ENCODE results near the gene OR11H7. TPM values are rescaled to one million over a fixed set of nuclear protein-coding genes. Genes with fewer than 3 reads are reported as not detected.
"Not testable (repeated sequence)": the region's sequence is repeated elsewhere in the genome, so short reads cannot be mapped to it uniquely, and the experiment has no call there.

Gene OR11H7
- total RNA-seq, 4 donors from 2014 or later, result 0.50 TPM; not detected in 3

DNA sequence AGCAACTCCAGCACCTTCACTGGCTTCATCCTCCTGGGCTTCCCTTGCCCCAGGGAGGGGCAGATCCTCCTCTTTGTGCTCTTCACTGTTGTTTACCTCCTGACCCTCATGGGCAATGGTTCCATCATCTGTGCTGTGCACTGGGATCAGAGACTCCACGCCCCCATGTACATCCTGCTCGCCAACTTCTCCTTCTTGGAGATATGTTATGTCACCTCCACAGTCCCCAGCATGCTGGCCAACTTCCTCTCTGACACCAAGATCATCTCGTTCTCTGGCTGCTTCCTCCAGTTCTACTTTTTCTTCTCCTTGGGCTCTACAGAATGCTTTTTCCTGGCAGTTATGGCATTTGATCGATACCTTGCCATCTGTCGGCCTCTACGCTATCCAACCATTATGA is 31.3 kb upstream of the OR11H7 start:
- H3K36me3 ChIP-seq, result no peaks in the 10 kb centered on the region
- H3K27ac ChIP-seq, result no peak overlapping the region
- ATAC-seq, result no peak
- no peaks in the 10 kb centered on the region for H3K4me1 ChIP-seq
- no peaks in the 10 kb centered on the region for H3K9me3 ChIP-seq
- TF ChIP-seq EP300 (IDR thresholded peaks at IDR 0.05), result no peak
- TF ChIP-seq, protein P1, sequence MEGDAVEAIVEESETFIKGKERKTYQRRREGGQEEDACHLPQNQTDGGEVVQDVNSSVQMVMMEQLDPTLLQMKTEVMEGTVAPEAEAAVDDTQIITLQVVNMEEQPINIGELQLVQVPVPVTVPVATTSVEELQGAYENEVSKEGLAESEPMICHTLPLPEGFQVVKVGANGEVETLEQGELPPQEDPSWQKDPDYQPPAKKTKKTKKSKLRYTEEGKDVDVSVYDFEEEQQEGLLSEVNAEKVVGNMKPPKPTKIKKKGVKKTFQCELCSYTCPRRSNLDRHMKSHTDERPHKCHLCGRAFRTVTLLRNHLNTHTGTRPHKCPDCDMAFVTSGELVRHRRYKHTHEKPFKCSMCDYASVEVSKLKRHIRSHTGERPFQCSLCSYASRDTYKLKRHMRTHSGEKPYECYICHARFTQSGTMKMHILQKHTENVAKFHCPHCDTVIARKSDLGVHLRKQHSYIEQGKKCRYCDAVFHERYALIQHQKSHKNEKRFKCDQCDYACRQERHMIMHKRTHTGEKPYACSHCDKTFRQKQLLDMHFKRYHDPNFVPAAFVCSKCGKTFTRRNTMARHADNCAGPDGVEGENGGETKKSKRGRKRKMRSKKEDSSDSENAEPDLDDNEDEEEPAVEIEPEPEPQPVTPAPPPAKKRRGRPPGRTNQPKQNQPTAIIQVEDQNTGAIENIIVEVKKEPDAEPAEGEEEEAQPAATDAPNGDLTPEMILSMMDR (IDR thresholded peaks at IDR 0.05), result no peak
- TF ChIP-seq POLR2A (IDR thresholded peaks at IDR 0.05), result no peak
- no peak for TF ChIP-seq POLR2AphosphoS5 (IDR thresholded peaks at IDR 0.05)
- peaks cover 22% of the 10 kb centered on the region for H3K27me3 ChIP-seq
- WGBS, 2 donors (ENCODE audit: low coverage in 1 of 2), result 79 to 87% methylated on average over 5 of the region's 6 CpGs
- H3K4me3 ChIP-seq, result no peak overlapping the region

DNA sequence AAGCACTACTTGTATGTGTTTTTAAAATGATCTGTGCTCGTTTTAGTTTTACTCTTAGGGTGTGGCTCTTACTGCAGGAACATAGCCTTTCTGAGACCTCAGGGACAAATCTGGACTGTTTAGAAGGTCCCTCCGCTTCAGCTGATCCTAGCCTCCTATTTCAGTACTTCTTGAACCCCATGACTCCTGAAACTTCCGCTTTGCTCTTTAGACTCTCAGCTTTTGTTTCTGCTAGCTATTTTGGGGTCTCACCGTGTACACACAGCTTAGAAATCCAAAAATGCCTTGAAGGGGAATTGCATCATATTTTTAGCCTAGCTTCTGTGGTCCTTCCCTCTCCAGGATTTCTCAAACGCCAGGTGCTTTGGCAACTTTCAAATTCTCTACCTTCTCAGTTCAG is 29.8 kb upstream of the OR11H7 start:
- no peak overlapping the region for H3K4me3 ChIP-seq
- no peaks in the 10 kb centered on the region for H3K4me1 ChIP-seq
- H3K27ac ChIP-seq, result no peak overlapping the region
- H3K36me3 ChIP-seq, result no peaks in the 10 kb centered on the region
- no peak for ATAC-seq
- H3K9me3 ChIP-seq, result no peaks in the 10 kb centered on the region
- TF ChIP-seq EP300 (IDR thresholded peaks at IDR 0.05), result no peak
- TF ChIP-seq, protein P1 (IDR thresholded peaks at IDR 0.05), result no peak
- TF ChIP-seq POLR2A (IDR thresholded peaks at IDR 0.05), result no peak
- no peak for TF ChIP-seq POLR2AphosphoS5 (IDR thresholded peaks at IDR 0.05)
- peaks cover 18% of the 10 kb centered on the region for H3K27me3 ChIP-seq
- 55 to 59% methylated on average over 5 of the region's 5 CpGs for WGBS, 2 donors (ENCODE audit: low coverage in 1 of 2)

DNA sequence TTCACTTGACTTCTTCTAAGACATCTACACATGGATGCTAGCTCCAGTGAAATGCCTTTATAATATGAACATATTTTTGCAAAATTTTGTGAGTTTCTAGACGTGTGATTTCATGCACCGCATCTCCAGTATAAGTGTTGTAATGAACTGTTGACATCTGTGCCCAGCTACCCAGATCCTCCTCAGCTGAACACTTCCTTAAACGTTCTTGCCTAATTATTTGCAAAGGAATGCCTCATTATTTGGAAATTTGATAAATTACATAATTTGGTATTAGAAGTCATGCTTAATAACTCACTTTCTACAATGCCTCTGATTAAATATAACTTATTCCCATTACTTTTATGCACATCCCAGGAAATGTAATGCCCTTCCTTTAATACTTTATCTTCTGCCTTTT is 24.1 kb upstream of the OR11H7 start:
- Histone ChIP-seq H3K36me3 (no peaks in the 10 kb centered on the region), H3K27me3 (peaks cover 2% of the 10 kb centered on the region), H3K4me1 (no peaks in the 10 kb centered on the region), H3K9me3 (no peaks in the 10 kb centered on the region), H3K27ac (no peak overlapping the region), H3K4me3 (no peak overlapping the region)
- no peak for ATAC-seq
- WGBS, 2 donors (ENCODE audit: low coverage in 1 of 2), result 54 to 57% methylated on average over 3 of the region's 3 CpGs
- TF ChIP-seq EP300 (IDR thresholded peaks at IDR 0.05) (no peak), POLR2A (IDR thresholded peaks at IDR 0.05) (no peak), POLR2AphosphoS5 (IDR thresholded peaks at IDR 0.05) (no peak)
- TF ChIP-seq, protein P1 (IDR thresholded peaks at IDR 0.05), result no peak

DNA sequence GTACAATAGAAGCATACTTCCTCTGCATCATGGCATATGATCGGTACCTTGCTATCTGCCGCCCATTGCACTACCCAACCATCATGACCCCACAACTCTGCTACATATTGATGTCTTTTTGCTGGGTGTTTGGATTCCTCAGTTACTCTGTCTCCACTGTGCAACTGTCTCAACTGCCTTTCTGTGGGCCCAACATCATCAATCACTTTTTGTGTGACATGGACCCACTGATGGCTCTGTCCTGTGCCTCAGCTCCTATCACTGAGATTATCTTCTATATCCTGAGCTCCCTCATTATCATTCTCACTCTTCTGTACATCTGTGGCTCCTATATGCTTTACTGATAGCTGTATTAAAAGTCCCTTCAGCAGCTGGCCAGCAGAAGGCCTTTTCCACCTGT is 19.2 kb upstream of the OR11H7 start:
- Histone ChIP-seq H3K4me3 (no peak overlapping the region), H3K27me3 (no peaks in the 10 kb centered on the region), H3K9me3 (no peaks in the 10 kb centered on the region), H3K4me1 (no peaks in the 10 kb centered on the region), H3K27ac (no peak overlapping the region), H3K36me3 (no peaks in the 10 kb centered on the region)
- TF ChIP-seq EP300 (IDR thresholded peaks at IDR 0.05) (no peak), POLR2A (IDR thresholded peaks at IDR 0.05) (no peak)
- TF ChIP-seq, protein P1 (IDR thresholded peaks at IDR 0.05), result no peak
- no peak for ATAC-seq
- WGBS, 2 donors (ENCODE audit: low coverage in 1 of 2), result 78 to 97% methylated on average over 2 of the region's 2 CpGs

DNA sequence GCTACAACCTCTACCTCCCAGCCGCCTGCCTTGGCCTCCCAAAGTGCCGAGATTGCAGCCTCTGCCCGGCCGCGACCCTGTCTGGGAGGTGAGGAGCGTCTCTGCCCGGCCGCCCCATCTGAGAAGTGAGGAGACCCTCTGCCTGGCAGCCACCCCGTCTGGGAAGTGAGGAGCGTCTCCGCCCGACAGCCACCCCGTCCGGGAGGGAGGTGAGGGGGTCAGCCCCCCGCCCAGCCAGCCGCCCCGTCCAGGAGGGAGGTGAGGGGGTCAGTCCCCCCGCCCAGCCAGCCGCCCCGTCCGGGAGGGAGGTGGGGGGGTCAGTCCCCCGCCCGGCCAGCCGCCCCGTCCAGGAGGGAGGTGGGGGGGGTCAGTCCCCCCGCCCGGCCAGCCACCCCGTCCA is 16.4 kb upstream of the OR11H7 start:
- H3K4me3 ChIP-seq, H3K27ac ChIP-seq, ATAC-seq, H3K36me3 ChIP-seq, H3K27me3 ChIP-seq, H3K4me1 ChIP-seq, H3K9me3 ChIP-seq: not testable (repeated sequence)
- WGBS, 2 donors (ENCODE audit: low coverage in 1 of 2), result no CpG with 5 or more reads among the region's 28 CpGs

DNA sequence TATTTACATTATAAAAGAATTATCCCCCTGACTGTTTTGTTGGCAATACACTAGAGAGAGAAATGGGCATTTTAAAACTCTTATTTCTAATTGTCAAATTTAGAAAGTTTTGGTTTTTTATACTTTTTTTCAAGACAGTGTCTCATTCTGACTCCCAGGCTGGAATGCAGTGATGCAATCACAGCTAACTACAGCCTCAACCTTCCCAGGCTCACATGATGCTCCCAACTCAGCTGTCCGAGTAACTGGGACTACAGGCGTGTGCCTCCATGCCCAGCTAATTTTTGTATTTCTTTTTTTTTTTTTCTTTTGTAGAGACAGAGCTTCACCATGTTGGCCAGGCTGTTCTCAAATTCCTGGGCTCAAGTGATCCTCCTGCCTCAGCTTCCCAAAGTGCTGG is 13.6 kb upstream of the OR11H7 start:
- Histone ChIP-seq H3K36me3 (no peaks in the 10 kb centered on the region), H3K9me3 (no peaks in the 10 kb centered on the region), H3K27ac (no peak overlapping the region), H3K27me3 (no peaks in the 10 kb centered on the region), H3K4me3 (no peak overlapping the region), H3K4me1 (no peaks in the 10 kb centered on the region)
- ATAC-seq, result no peak
- TF ChIP-seq POLR2AphosphoS5 (IDR thresholded peaks at IDR 0.05) (no peak), POLR2A (IDR thresholded peaks at IDR 0.05) (no peak), EP300 (IDR thresholded peaks at IDR 0.05) (no peak)
- TF ChIP-seq, protein P1 (IDR thresholded peaks at IDR 0.05), result no peak
- WGBS, 2 donors (ENCODE audit: low coverage in 1 of 2), result 44 to 79% methylated on average over 2 of the region's 2 CpGs

Measured in gastroesophageal sphincter (tissue), 4 donors.